GM23338 (cell line): ENCODE data around the gene SHKBP1. TPM values are rescaled to one million over a fixed set of nuclear protein-coding genes. Genes with fewer than 3 reads are reported as not detected.

Source experiments
- ATAC-seq: fragments of 200-7000 bp; cut with Tn5 transposase; 3 replicates; pipeline ENCODE4 v1.9.1; 2020
- DNase-seq: peaks from one replicate; pipeline ENCODE4 v3.0.0-alpha.2; 2015; ENCODE audit warnings: low spot score
- H2AFZ ChIP-seq: fragments of 200-600 bp; sonication (generic); 2 replicates; pipeline ENCODE4 v1.8.0; 2016; ENCODE audit warnings: antibody characterized with exemption, mild to moderate bottlenecking, moderate library complexity
- H3F3A ChIP-seq: fragments of 200-600 bp; sonication (generic); replicated peaks from 2 replicates; pipeline ENCODE4 v1.8.0; 2017; ENCODE audit warnings: antibody characterized with exemption, mixed run types, low read depth
- H3K27ac ChIP-seq: fragments of 200-600 bp; sonication (generic); 2 replicates; pipeline ENCODE4 v1.6.1; 2016; ENCODE audit warnings: low read depth
- H3K27me3 ChIP-seq: fragments of 200-600 bp; sonication (generic); 2 replicates; pipeline ENCODE4 v1.8.0; 2016; ENCODE audit warnings: mild to moderate bottlenecking, mixed run types, moderate library complexity; ENCODE audit not compliant: insufficient read depth
- H3K36me3 ChIP-seq: fragments of 200-600 bp; sonication (generic); 2 replicates; pipeline ENCODE4 v1.8.0; 2016; ENCODE audit warnings: mild to moderate bottlenecking; ENCODE audit not compliant: insufficient read depth
- H3K4me1 ChIP-seq: fragments of 200-600 bp; sonication (generic); 2 replicates; pipeline ENCODE4 v1.8.0; 2016; ENCODE audit warnings: mild to moderate bottlenecking, moderate library complexity; ENCODE audit not compliant: insufficient read depth
- H3K4me2 ChIP-seq: fragments of 200-600 bp; sonication (generic); 2 replicates; pipeline ENCODE4 v1.7.1; 2017; ENCODE audit warnings: mixed run types
- H3K4me3 ChIP-seq: fragments of 200-600 bp; sonication (generic); 2 replicates; pipeline ENCODE4 v1.6.1; 2016; ENCODE audit warnings: mixed run types
- H3K79me2 ChIP-seq: fragments of 200-600 bp; sonication (generic); replicated peaks from 2 replicates; pipeline ENCODE4 v1.8.0; 2017; ENCODE audit warnings: mild to moderate bottlenecking; ENCODE audit not compliant: insufficient read depth
- H3K9me2 ChIP-seq: fragments of 200-600 bp; sonication (generic); 2 replicates; pipeline ENCODE4 v1.8.0; 2017; ENCODE audit not compliant: insufficient read depth
- H4K20me1 ChIP-seq: fragments of 200-600 bp; sonication (generic); replicated peaks from 2 replicates; pipeline ENCODE4 v1.8.0; 2017; ENCODE audit warnings: mild to moderate bottlenecking; ENCODE audit not compliant: insufficient read depth
- H3K27ac Mint-ChIP-seq: 2 replicates; pipeline ENCODE4 v1.8.0; 2020; ENCODE audit warnings: inconsistent platforms, mild to moderate bottlenecking, moderate library complexity, mixed read lengths
- H3K27me3 Mint-ChIP-seq: 3 replicates; pipeline ENCODE4 v1.8.0; 2022; ENCODE audit warnings: low read depth, mild to moderate bottlenecking, moderate library complexity, mixed read lengths, inconsistent platforms; ENCODE audit not compliant: insufficient read depth, poor library complexity
- H3K36me3 Mint-ChIP-seq: 3 replicates; pipeline ENCODE4 v1.8.0; 2021; ENCODE audit warnings: low read depth, mild to moderate bottlenecking, inconsistent platforms, moderate library complexity, mixed read lengths
- H3K4me1 Mint-ChIP-seq: 3 replicates; pipeline ENCODE4 v1.8.0; 2020; ENCODE audit warnings: mild to moderate bottlenecking, inconsistent platforms, mixed read lengths
- H3K4me3 Mint-ChIP-seq: 3 replicates; pipeline ENCODE4 v1.8.0; 2021; ENCODE audit warnings: moderate library complexity, mild to moderate bottlenecking, inconsistent platforms, mixed read lengths
- H3K9me3 Mint-ChIP-seq: 3 replicates; pipeline ENCODE4 v1.8.0; 2020; ENCODE audit warnings: moderate library complexity, mild to moderate bottlenecking, inconsistent platforms, mixed read lengths
- CREB1 ChIP-seq: fragments of 250-450 bp; sonication (Bioruptor Pico); IDR thresholded peaks from 2 replicates; pipeline ENCODE4 v1.5.0; 2020; ENCODE audit warnings: low read depth, mild to moderate bottlenecking, moderate library complexity
- CTCF ChIP-seq, 2 experiments: fragments of 200-600 bp in 1 of 2; sonication (generic) in 1 of 2; conservative IDR thresholded peaks; 2 replicates each; pipeline versions ENCODE4 v1.5.1 to v1.6.1; 2016 to 2017; ENCODE audit warnings: antibody characterized with exemption in 2 of 2, low read depth in 2 of 2, mild to moderate bottlenecking in 2 of 2, moderate library complexity in 1 of 2
- EZH2 ChIP-seq: fragments of 200-600 bp; sonication (generic); IDR thresholded peaks from one replicate; pipeline ENCODE4 v1.8.0; 2017; ENCODE audit warnings: antibody characterized with exemption, mild to moderate bottlenecking, low read depth; ENCODE audit not compliant: unreplicated experiment
- EZH2phosphoT487 ChIP-seq: fragments of 200-600 bp; sonication (generic); IDR thresholded peaks from one replicate; pipeline ENCODE4 v1.8.1; 2018; ENCODE audit warnings: antibody characterized with exemption; ENCODE audit not compliant: unreplicated experiment
- JUNB ChIP-seq: IDR thresholded peaks from one replicate; pipeline ENCODE4 v1.6.1; 2016; ENCODE audit warnings: antibody characterized with exemption; ENCODE audit not compliant: unreplicated experiment
- NANOG ChIP-seq: IDR thresholded peaks from 2 replicates; pipeline ENCODE4 v1.6.1; 2016; ENCODE audit warnings: antibody characterized with exemption, borderline replicate concordance
- POLR2AphosphoS5 ChIP-seq: IDR thresholded peaks from 2 replicates; pipeline ENCODE4 v1.6.1; 2016; ENCODE audit warnings: antibody characterized with exemption, low read depth
- REST ChIP-seq: IDR thresholded peaks from one replicate; pipeline ENCODE4 v1.6.1; 2018; ENCODE audit warnings: antibody characterized with exemption; ENCODE audit not compliant: unreplicated experiment
- STAT1 ChIP-seq: IDR thresholded peaks from one replicate; pipeline ENCODE4 v1.6.1; 2016; ENCODE audit warnings: antibody characterized with exemption; ENCODE audit not compliant: unreplicated experiment
- ZNF114 ChIP-seq: fragments of 250-450 bp; sonication (Bioruptor Pico); IDR thresholded peaks from 2 replicates; pipeline ENCODE4 v1.5.0; 2020; ENCODE audit warnings: mild to moderate bottlenecking, moderate library complexity
- ZNF331 ChIP-seq: fragments of 250-450 bp; sonication (Bioruptor Pico); IDR thresholded peaks from 2 replicates; pipeline ENCODE4 v1.5.0; 2020; ENCODE audit warnings: low read depth, mild to moderate bottlenecking, moderate library complexity
- ZNF462 ChIP-seq: fragments of 250-450 bp; sonication (Bioruptor Pico); IDR thresholded peaks from 2 replicates; pipeline ENCODE4 v1.5.0; 2020; ENCODE audit warnings: mild to moderate bottlenecking, moderate library complexity
- polyA plus RNA-seq: library from polyadenylated mRNA; unstranded; fragments of >200 nt; fragmentation: Nextera tagmentation; extraction: Ambion mirVana; gene quantifications from 2 replicates; pipeline ENCODE4 v1.2.1, GENCODE V29; 2016
- total RNA-seq: library from RNA; depleted of rRNA; stranded (reverse); fragments of >200 nt; shearing (Covaris generic); gene quantifications from 2 replicates; pipeline ENCODE4 v1.2.3, GENCODE V29; 2014
- TF ChIP-seq, protein P1 (sequence below): IDR thresholded peaks from 2 replicates; pipeline ENCODE4 v1.6.1; 2016; ENCODE audit warnings: antibody characterized with exemption

The SHKBP1 gene
- total and polyA plus RNA-seq, 2 experiments from 2014 or later = 63.2 to 69.8 TPM

- Histone ChIP-seq H3F3A (no peaks in the 10 kb centered on the region), H2AFZ (no peak overlapping the region), H3K27me3 (peaks cover 10% of the 10 kb centered on the region), H3K36me3 (no peaks in the 10 kb centered on the region), H3K4me2 (no peak overlapping the region), H3K4me1 (no peaks in the 10 kb centered on the region), H3K4me3 (no peak overlapping the region), H3K9me2 (no peaks in the 10 kb centered on the region), H3K27ac (no peak overlapping the region), H3K79me2 (no peaks in the 10 kb centered on the region), H4K20me1 (no peaks in the 10 kb centered on the region; the same call in 1 of the 2 replicates)
- DNase-seq = no peak
- ATAC-seq = no peak
- H3K27ac Mint-ChIP-seq = no peak overlapping the region
- TF ChIP-seq EZH2phosphoT487 (no peak), ZNF331 (CRISPR knock-in tag) (no peak), ZNF114 (CRISPR knock-in tag) (no peak), ZNF462 (CRISPR knock-in tag) (no peak), CTCF (conservative IDR thresholded peaks at IDR 0.05; ENCODE audit: low read depth in 2 of 2) (no peak), JUNB (no peak), EZH2 (no peak), STAT1 (no peak), CREB1 (CRISPR knock-in tag) (no peak), REST (no peak), NANOG (no peak), POLR2AphosphoS5 (no peak)
- TF ChIP-seq, protein P1, sequence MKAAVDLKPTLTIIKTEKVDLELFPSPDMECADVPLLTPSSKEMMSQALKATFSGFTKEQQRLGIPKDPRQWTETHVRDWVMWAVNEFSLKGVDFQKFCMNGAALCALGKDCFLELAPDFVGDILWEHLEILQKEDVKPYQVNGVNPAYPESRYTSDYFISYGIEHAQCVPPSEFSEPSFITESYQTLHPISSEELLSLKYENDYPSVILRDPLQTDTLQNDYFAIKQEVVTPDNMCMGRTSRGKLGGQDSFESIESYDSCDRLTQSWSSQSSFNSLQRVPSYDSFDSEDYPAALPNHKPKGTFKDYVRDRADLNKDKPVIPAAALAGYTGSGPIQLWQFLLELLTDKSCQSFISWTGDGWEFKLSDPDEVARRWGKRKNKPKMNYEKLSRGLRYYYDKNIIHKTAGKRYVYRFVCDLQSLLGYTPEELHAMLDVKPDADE = no peak
- 0 out of 3 replicates have a peak, but pooled peaks cover 2% of the 10 kb centered on the region for H3K36me3 Mint-ChIP-seq
- peaks cover 8% of the 10 kb centered on the region for H3K9me3 Mint-ChIP-seq
- H3K4me3 Mint-ChIP-seq = no peak overlapping the region
- H3K4me1 Mint-ChIP-seq = no peaks in the 10 kb centered on the region
- peaks cover 12% of the 10 kb centered on the region for H3K27me3 Mint-ChIP-seq
Measured at GRCh38 chr19:40543029-40543597, 33.6 kb upstream of the SHKBP1 start.
